ENCODE results near the gene ARFGEF3. TPM values are rescaled to one million over a fixed set of nuclear protein-coding genes. Genes with fewer than 3 reads are reported as not detected.
A peak's percentile ranks its signal among the peaks of the same experiment; 100 is the strongest.
"Not testable (repeated sequence)": the region's sequence is repeated elsewhere in the genome, so short reads cannot be mapped to it uniquely, and the experiment has no call there.

The ARFGEF3 gene
- total RNA-seq, 2 donors from 2014 or later = 0.03 TPM; not detected in 1

GRCh38 chr6:138368684-138369083 is 206.9 kb downstream of the ARFGEF3 start:
- ATAC-seq; DNase-seq; H3K27ac Mint-ChIP-seq; H3K9me3 ChIP-seq (ENCODE audit: control insufficient read depth, low read length, poor library complexity, severe bottlenecking); H3K4me1 Mint-ChIP-seq; H3K4me3 Mint-ChIP-seq; H3K36me3 Mint-ChIP-seq (ENCODE audit: low read depth): not testable (repeated sequence)
- peaks cover 31% of the 10 kb centered on the region for H3K27me3 Mint-ChIP-seq

- H3K36me3 Mint-ChIP-seq (ENCODE audit: low read depth) = peaks cover 5% of the 10 kb centered on the region
Observed at GRCh38 chr6:138370631-138371451, 209.1 kb downstream of the ARFGEF3 start.

GRCh38 chr6:138371452-138371711 is 209.6 kb downstream of the ARFGEF3 start:
- Mint-ChIP-seq H3K27ac (peak overlapping the region; percentile 61), H3K36me3 (ENCODE audit: low read depth) (peaks cover 5% of the 10 kb centered on the region), H3K4me1 (no peaks in the 10 kb centered on the region), H3K27me3 (peaks cover 17% of the 10 kb centered on the region), H3K4me3 (no peak overlapping the region)
- ATAC-seq (no peak), DNase-seq (no peak)
- no peaks in the 10 kb centered on the region for H3K9me3 ChIP-seq (ENCODE audit: control insufficient read depth, low read length, poor library complexity, severe bottlenecking)

More at GRCh38 chr6:138370631-138371451, 209.1 kb downstream of the ARFGEF3 start:
- Mint-ChIP-seq H3K4me1 (no peaks in the 10 kb centered on the region), H3K4me3 (no peak overlapping the region), H3K27me3 (peaks cover 17% of the 10 kb centered on the region), H3K27ac (no peak overlapping the region)
- no peaks in the 10 kb centered on the region for H3K9me3 ChIP-seq (ENCODE audit: control insufficient read depth, low read length, poor library complexity, severe bottlenecking)
- ATAC-seq (no peak), DNase-seq (no peak)

GRCh38 chr6:138371720-138372119 is 210.0 kb downstream of the ARFGEF3 start:
- no peak for ATAC-seq
- Mint-ChIP-seq H3K4me1 (no peaks in the 10 kb centered on the region), H3K27ac (peak overlapping the region; percentile 61), H3K27me3 (peaks cover 17% of the 10 kb centered on the region), H3K36me3 (ENCODE audit: low read depth) (peaks cover 5% of the 10 kb centered on the region), H3K4me3 (no peak overlapping the region)
- no peak for DNase-seq
- no peaks in the 10 kb centered on the region for H3K9me3 ChIP-seq (ENCODE audit: control insufficient read depth, low read length, poor library complexity, severe bottlenecking)

GRCh38 chr6:138372711-138373463 is 211.1 kb downstream of the ARFGEF3 start:
- peaks cover 5% of the 10 kb centered on the region for H3K36me3 Mint-ChIP-seq (ENCODE audit: low read depth)
- DNase-seq (no peak), ATAC-seq (peak; percentile 53)
- H3K27me3 Mint-ChIP-seq = peaks cover 17% of the 10 kb centered on the region
- H3K4me1 Mint-ChIP-seq = no peaks in the 10 kb centered on the region
- no peaks in the 10 kb centered on the region for H3K9me3 ChIP-seq (ENCODE audit: control insufficient read depth, low read length, poor library complexity, severe bottlenecking)
- H3K4me3 Mint-ChIP-seq = no peak overlapping the region
- peak overlapping the region; percentile 61 for H3K27ac Mint-ChIP-seq

- no peaks in the 10 kb centered on the region for H3K9me3 ChIP-seq (ENCODE audit: control insufficient read depth, low read length, poor library complexity, severe bottlenecking)
- Mint-ChIP-seq H3K27ac (no peak overlapping the region), H3K36me3 (ENCODE audit: low read depth) (peaks cover 5% of the 10 kb centered on the region), H3K27me3 (peaks cover 17% of the 10 kb centered on the region), H3K4me3 (no peak overlapping the region), H3K4me1 (no peaks in the 10 kb centered on the region)
- DNase-seq = no peak
- ATAC-seq = no peak
Observed at GRCh38 chr6:138374230-138374629, 212.5 kb downstream of the ARFGEF3 start.

- peaks cover 16% of the 10 kb centered on the region for H3K27me3 Mint-ChIP-seq
Observed at GRCh38 chr6:138374815-138375214, 213.1 kb downstream of the ARFGEF3 start.

GRCh38 chr6:138377042-138377441 is 215.3 kb downstream of the ARFGEF3 start:
- H3K27ac Mint-ChIP-seq = no peak overlapping the region
- H3K4me3 Mint-ChIP-seq = no peak overlapping the region
- H3K36me3 Mint-ChIP-seq (ENCODE audit: low read depth) = peaks cover 5% of the 10 kb centered on the region
- H3K27me3 Mint-ChIP-seq = peaks cover under 1% of the 10 kb centered on the region
- no peaks in the 10 kb centered on the region for H3K4me1 Mint-ChIP-seq
- no peak for DNase-seq
- ATAC-seq = no peak
- no peaks in the 10 kb centered on the region for H3K9me3 ChIP-seq (ENCODE audit: control insufficient read depth, low read length, poor library complexity, severe bottlenecking)

More at GRCh38 chr6:138374815-138375214, 213.1 kb downstream of the ARFGEF3 start:
- Mint-ChIP-seq H3K27ac (no peak overlapping the region), H3K36me3 (ENCODE audit: low read depth) (peaks cover 5% of the 10 kb centered on the region), H3K4me3 (no peak overlapping the region), H3K4me1 (no peaks in the 10 kb centered on the region)
- DNase-seq (no peak), ATAC-seq (no peak)
- no peaks in the 10 kb centered on the region for H3K9me3 ChIP-seq (ENCODE audit: control insufficient read depth, low read length, poor library complexity, severe bottlenecking)

GRCh38 chr6:138377844-138378243 is 216.1 kb downstream of the ARFGEF3 start, which contains the start of gene SMIM28:
SMIM28 (plus strand) TSS chr6:138377905; CDS start chr6:138378073, 168 bp downstream.
- Mint-ChIP-seq H3K4me1 (no peaks in the 10 kb centered on the region), H3K36me3 (ENCODE audit: low read depth) (peaks cover 5% of the 10 kb centered on the region), H3K4me3 (no peak within 1 kb of the TSS), H3K27ac (no peak within 1 kb of the TSS), H3K27me3 (peaks cover 5% of the 10 kb centered on the region)
- ATAC-seq = no peak
- no peak for DNase-seq
- no peaks in the 10 kb centered on the region for H3K9me3 ChIP-seq (ENCODE audit: control insufficient read depth, low read length, poor library complexity, severe bottlenecking)

GRCh38 chr6:138378463-138378862 is 216.7 kb downstream of the ARFGEF3 start:
- Mint-ChIP-seq H3K27me3 (peaks cover 7% of the 10 kb centered on the region), H3K4me3 (no peak overlapping the region), H3K36me3 (ENCODE audit: low read depth) (peaks cover 5% of the 10 kb centered on the region), H3K27ac (no peak overlapping the region), H3K4me1 (no peaks in the 10 kb centered on the region)
- ATAC-seq (no peak), DNase-seq (no peak)
- H3K9me3 ChIP-seq (ENCODE audit: control insufficient read depth, low read length, poor library complexity, severe bottlenecking) = no peaks in the 10 kb centered on the region

- H3K9me3 ChIP-seq (ENCODE audit: control insufficient read depth, low read length, poor library complexity, severe bottlenecking) = no peaks in the 10 kb centered on the region
- Mint-ChIP-seq H3K36me3 (ENCODE audit: low read depth) (no peaks in the 10 kb centered on the region), H3K27me3 (peaks cover 15% of the 10 kb centered on the region), H3K27ac (no peak overlapping the region), H3K4me1 (no peaks in the 10 kb centered on the region), H3K4me3 (no peak overlapping the region)
- DNase-seq (no peak), ATAC-seq (no peak)
Observed at GRCh38 chr6:138382498-138383265, 220.9 kb downstream of the ARFGEF3 start.

- Mint-ChIP-seq H3K4me3 (no peak overlapping the region), H3K4me1 (peaks cover 2% of the 10 kb centered on the region), H3K27me3 (peaks cover 20% of the 10 kb centered on the region), H3K36me3 (ENCODE audit: low read depth) (no peaks in the 10 kb centered on the region), H3K27ac (no peak overlapping the region)
- ATAC-seq (no peak), DNase-seq (no peak)
- H3K9me3 ChIP-seq (ENCODE audit: control insufficient read depth, low read length, poor library complexity, severe bottlenecking) = no peaks in the 10 kb centered on the region
Observed at GRCh38 chr6:138383776-138384175, 222.0 kb downstream of the ARFGEF3 start.

GRCh38 chr6:138386897-138387296 is 225.2 kb downstream of the ARFGEF3 start:
- Mint-ChIP-seq H3K36me3 (ENCODE audit: low read depth) (peaks cover 4% of the 10 kb centered on the region), H3K27me3 (peaks cover 39% of the 10 kb centered on the region), H3K27ac (no peak overlapping the region), H3K4me1 (peaks cover 2% of the 10 kb centered on the region), H3K4me3 (no peak overlapping the region)
- H3K9me3 ChIP-seq (ENCODE audit: control insufficient read depth, low read length, poor library complexity, severe bottlenecking) = no peaks in the 10 kb centered on the region
- no peak for DNase-seq
- ATAC-seq = no peak
